Measurements from ENCODE around the gene GATAD2B.

Gene GATAD2B

DNA sequence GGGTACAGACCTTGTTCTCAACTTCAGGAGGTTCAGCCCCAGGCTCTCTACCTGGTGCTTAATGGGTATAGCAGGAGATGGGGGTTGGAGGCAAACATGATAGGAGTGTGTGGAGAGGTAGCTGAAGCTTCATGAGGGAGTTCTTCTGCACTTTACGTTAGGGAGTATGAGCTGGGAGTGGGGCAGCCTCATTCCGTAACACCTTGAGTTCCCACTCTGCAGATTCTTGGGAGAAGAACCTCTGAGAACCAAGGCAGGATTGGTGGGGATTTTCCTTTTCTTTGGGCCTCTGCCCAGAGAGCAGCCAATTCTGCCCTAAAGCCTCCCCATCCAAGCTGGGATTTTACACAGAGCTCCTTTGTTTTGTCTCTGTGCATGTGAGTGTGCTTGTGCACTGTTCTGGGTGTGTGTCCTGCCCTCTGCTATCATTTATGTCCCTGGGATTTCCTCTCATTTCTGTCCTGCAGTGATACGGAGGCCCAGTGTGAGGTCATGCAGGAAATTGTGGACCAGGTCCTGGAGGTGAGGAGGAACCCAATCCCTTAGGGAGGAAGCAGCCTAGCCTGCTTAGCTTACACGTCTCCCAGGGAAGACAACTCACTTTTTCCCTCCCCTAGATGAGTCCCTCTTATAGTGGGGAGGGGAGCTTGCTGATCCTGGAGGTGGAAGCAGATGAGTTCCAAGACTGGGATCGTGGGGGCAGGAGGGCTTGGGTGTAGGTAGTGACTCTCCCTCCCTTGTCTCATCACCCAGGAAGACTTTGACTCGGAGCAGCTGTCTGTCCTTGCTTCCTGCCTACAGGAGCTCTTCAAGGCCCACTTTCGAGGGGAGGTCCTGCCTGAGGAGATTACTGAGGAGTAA lies 159.2 kb downstream of the GATAD2B start:
- DNase-seq (ENCODE audit: low read depth in 3 of 3): no peak

DNA sequence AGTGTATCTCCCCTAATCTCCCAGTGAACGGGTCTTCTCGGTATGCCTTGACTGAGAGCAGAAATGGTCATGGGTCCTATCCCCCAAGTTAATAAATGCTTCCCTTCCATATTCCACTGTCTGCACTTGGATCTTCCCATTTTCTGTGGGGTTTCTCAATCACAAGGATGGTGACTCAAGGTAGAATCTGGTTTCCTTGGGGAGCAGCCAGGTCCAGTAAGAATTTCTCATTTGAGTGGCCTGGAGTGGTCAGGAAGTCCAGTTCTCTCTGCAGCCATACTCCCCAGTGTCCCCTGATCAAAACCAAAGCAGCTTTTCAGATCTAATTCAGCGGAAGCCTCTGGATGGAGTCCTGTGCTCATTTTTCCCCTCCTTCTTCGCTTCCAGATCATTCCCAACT lies 162.3 kb downstream of the GATAD2B start:
- no peak for DNase-seq (ENCODE audit: low read depth in 3 of 3)

Data from stimulated activated CD4-positive, alpha-beta T cell treated with anti-CD3 and anti-CD28 coated beads, TNF-alpha, amount 100 ng/mL, for 24 hours (primary cell).